A172 (cell line): ENCODE data around the gene PLEKHA4. TPM values are rescaled to one million over a fixed set of nuclear protein-coding genes. Genes with fewer than 3 reads are reported as not detected.
A peak's percentile ranks its signal among the peaks of the same experiment; 100 is the strongest.

Experiments
- DNase-seq: peaks from one replicate; pipeline ENCODE4 v3.0.0-alpha.2; 2015; ENCODE audit warnings: low spot score
- total RNA-seq: library from RNA; depleted of rRNA; stranded (reverse); fragments of >200 nt; shearing (Covaris generic); gene quantifications from 2 replicates; pipeline ENCODE4 v1.2.3, GENCODE V29; 2014

PLEKHA4 gene
- total RNA-seq, 1 experiment from 2014 or later: 1.9 TPM

DNA sequence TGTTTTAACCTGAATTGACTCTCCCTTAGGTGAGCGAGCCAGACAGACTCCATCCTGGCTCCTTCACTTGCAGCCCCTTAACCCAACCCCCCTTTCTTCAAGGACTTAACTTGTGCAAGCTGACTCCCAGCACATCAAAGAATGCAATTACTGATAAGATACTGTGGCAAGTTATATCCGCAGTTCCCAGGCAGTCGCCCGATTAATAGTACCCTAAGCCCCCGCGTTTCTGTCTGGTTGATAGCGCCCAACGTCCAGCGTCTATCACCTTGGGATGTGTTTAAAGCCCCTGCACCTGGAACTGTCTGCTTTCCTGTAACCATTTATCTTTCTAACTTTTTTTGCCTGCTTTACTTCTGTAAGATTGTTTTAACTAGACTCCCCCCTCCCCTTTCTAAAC lies 38.3 kb downstream of the PLEKHA4 start:
- DNase-seq: no peak

DNA sequence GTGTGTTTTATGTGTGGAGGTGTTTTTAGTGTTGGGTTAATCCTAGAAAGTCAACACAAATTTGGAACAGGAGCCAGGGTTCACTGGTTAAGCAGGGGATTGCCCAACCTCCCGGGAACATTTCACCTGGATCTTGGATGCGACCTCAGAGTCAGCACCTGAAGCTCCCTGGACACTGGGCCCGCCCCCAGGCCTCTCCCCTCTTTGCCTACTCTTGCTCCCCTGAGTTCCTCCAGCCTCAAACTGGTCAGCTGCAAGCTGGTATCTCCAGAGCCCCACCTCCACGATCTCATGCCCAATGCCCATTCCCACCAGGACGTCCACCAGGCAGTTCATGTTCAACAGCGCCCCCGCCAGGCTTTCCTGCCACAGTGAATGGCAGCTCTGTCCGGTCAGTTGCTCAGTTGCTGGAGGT lies 41.8 kb downstream of the PLEKHA4 start:
- no peak for DNase-seq

DNA sequence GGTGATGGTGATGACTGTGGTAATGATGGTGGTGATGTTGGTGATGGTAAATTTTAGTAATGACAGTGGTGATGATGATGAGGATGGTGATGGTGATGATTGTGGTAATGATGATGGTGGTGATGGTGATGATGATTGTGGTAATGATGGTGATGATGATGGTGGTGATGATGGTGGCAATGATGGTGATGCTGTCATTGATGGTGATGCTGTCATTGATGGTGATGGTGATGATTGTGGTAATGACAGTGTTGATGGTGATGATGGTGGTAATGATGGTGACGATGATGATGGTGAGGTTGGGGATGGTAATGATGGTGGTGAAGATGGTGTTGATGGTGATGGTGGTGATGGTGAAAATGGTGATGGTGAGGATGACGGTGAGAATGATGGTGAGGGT lies 45.9 kb downstream of the PLEKHA4 start:
- no peak for DNase-seq

DNA sequence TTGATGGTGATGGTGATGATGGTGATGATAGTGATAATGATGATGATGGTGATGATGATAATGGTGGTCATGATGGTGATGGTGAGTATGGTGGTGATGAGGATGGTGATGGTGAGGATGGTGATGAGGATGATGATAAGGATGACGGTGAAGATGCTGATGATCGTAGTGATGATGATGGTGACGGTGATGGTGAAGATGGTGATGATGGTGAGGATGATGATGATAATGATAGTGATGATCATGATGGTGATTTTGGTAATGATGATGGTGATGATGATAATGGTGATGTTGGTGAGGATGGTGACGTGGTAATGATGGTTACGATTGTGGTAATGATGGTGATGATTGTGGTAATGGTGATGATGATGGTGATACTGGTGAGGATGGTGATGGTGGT lies 46.8 kb downstream of the PLEKHA4 start:
- no peak for DNase-seq

DNA sequence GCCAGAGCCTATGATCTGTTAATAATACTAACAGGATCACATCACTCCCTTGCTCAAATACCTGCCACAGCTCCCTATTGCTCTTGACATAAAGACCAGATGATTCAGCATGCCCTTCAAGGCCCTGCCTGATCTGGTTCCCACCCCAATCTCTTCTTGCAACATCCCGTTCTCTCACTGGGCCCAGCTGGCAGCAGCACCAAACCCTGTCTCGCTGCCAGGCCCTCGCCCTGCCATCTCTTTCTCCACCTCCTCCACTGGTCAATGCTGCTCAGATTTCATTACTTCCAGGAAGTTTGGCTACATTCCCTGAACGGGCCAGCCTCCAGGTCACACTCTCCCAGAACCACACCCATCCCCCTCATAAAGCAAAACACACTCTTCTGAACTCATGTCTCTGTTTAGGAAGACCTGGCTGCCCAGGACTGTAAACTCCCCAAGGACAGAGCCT lies 49.0 kb downstream of the PLEKHA4 start:
- peak; percentile 83 for DNase-seq

DNA sequence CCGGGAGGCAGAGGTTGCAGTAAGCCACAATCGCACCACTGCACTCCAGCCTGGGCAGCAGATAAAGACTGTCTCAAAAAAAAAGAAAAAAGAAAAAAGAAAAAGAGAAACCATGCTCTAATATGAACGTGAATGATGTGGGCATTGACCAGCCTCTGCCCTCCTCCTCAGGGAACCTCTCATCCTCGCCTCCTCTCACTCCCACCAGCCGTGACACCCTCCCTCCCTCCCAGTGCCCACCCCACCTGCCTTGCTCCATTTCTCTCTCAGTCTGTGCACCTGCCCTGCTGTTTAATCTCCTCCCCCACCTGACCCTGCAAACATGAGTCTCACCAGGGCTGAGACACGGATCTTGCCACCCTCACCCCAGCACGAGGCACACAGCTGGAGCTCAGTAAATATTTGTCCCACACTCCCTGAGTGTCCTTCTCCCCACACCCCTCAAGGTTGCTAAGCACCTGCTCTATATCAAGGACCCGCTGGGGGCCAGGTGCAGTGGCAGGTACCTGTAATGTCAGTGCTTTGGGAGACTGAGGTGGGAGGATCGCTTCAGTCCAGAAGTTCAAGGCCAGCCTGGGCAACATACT lies 50.1 kb downstream of the PLEKHA4 start:
- no peak for DNase-seq

DNA sequence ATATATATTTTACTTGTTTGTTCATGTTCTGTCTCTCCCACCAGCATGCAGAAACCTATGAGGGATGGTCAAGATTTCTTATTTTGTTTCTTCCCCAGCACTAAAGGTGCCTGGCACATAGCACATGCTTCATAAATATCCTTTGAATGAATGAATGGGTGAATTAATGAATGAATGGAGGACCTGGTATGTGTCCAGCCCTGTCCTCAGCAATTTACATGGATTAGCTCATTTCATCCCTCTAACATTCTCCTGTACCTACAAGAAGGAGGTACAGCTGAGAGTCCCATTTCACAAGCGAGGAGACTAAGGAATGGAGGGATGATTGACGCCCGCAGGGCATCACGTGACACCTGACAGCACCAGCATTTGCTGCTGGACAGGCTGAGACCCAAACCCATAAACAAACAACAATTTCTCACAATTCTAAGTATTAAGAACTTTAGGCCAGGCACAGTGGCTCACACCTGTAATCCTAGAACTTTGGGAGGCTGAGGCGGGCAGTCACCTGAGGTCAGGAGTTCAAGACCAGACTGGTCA lies 50.8 kb downstream of the PLEKHA4 start:
- DNase-seq: no peak

DNA sequence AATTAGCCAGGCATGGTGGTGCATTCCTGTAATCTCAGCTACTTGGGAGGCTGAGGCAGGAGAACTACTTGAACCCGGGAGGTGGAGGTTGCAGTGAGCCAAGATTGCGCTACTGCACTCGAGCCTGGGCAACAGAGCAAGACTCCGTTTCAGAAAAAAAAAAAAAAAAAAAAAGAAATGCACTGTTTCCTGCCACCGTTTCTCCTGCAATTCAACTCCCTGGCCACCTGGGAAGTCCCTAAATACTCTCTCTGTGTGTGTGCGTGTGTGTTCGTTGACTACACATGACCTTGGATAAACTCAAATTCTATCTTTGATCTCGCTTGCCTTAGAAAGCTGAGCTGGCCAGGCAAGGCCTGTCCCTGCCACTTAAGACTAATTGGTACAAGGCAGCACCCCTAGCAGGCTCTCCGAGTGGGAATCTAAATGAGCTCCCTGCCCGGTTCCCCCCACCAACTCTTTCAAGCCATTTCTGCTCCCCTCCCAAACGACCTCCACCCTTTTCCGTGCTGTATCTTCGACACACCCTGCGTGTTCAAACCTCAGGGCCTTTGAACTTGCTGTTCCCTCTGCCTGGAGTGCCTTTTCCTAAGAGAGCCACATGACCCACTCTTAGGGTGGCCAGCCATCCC lies 52.4 kb downstream of the PLEKHA4 start:
- DNase-seq: peak; percentile 64

DNA sequence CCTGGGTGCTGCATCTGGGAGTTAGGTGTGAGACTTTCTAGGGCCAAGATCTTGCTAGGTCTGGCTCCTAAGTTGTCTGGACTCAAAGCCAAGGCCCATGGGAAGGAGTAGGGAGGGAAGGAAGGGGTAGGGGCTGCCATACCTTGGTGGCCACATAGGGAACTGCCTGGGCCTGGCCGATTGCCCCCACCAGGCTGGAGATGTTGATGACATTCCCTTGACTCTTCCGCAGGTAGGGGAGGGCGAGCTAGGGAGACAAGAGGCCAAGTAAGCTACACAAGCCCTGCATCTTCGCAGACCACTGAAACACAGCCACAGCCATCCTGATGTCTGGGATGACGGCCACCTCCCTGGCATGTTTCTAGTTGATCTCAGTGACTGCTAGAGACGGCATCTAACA lies 53.5 kb downstream of the PLEKHA4 start:
- DNase-seq: no peak

DNA sequence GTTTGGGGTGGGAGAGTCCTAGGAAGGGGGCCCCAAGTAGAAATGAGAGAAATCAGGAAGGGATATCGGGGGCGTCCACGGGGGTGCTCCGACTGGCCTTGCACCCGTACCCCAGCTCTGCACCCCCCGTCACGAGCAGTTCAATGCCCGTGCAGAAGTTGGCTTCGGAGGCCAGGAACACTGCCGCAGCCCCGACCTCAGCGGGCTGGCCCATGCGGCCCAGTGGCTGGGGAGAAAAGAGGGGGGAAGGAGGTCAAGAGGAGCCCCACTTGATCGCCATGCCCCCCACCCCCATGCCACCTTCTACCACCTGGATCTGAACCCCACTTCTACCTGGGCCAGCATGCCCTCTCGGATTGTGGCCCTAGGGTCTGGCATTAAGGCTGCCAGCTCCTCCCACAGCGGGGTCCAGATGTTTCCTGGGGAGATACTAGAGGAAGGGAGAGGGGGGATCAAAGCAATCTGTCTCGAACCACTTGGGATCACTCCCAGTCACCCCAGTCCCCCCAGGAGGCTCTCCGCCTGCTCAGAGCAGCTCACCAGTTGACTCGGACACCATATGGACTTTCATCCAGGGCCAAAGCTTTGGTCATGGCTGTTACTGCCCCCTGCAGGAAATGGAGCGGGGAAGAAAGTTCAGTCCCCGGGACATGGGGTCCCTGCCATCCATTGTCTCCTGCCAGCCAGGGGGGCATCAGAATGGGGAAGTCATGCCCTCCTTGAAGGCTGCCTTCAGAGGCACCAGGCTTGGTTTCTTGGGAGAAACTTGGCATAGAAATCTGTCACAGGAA lies 55.1 kb downstream of the PLEKHA4 start:
- DNase-seq: no peak

DNA sequence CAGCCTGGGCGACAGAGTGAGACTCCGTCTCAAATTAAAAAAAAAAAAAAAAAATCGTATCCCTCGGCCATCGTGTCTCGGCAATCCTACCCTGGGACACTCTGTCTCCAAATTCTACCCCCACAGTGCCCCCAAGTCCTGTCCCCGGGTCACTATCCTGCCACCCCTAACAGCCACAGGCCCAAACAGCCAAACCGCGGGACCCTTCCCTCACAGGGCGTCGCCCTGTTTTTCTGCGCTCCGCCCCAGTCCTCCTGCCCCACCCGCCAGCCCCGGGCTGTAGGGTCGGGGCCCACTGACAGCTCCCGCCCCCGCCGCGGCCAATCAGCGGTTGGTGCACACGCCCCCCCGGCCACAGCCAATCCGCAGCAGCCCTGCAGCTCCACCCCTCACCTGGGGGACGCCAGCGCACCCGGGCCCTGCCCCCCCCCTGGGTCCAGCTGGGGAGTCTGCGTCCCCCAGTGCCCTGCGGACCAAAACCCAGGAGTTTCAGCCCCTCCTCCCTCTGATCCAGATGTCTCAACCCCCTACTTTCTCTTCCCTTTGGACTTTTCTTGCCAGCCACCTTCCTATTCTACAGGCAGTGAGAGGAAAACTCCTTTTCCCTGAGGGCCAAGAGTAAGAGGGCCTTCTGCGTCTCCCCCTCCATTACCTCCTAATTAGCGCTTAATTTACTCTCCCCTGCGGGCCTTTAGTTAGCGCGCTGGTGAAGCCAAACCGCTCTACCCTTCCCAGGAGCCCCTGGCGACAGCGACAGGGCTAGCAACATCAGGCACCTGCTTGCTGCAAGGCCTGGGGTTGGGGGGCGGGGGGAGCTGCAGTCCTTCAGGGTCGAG lies 56.1 kb downstream of the PLEKHA4 start:
- DNase-seq: peak; percentile 36

DNA sequence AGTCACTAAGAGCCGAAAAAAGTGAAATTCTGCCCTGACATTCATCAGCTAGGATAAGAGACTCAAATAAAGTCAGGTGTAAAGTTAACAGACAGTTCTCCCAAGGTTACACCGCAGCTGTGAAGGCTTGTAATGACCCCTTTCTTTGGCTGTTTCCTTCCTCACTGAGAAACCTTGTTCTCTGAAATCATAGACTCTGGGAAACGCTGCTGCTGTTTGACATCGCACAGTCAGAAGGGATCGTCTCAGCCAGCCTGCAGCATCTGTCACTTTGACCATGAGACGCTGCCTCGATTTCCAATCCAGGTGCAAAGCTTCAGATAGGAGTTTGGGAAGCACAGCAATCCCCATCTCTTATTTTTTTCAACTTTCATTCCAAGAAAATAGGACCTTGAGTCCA lies 58.3 kb downstream of the PLEKHA4 start:
- DNase-seq: no peak

DNA sequence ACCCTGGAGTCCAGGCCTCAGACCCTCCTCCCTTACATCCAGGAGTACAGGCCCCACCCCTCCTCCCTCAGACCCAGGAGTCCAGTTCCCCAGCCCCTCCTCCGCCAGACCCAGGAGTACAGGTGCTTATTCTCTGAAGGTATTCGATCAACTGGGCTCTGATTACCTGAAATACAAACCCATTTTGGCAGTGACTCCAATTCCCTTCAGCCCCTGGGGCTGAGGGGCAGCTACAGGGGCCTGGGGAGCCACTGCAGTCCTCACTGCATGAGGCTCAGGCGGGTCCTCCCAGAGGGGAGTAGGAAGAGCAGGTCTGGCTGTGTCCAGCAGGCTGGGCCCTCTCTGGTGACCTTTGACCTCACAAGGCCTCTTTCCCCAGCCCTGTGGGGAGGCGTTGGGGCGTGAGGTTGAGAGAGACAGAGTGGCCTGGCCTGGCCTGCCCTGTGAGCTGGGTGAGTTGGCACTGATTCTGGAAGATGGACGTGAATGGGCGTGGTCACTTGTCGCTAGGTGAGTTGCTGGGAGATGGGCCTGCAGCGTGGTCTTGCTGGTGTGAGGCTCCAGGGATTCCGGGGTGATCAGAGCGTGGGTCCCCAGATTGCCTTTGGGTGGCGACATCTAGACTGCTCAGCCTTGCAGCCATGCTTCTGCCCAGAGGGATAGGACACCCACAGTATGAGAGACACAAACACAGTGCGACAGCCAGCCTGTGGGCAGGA lies 60.7 kb downstream of the PLEKHA4 start:
- DNase-seq: peak; percentile 28

DNA sequence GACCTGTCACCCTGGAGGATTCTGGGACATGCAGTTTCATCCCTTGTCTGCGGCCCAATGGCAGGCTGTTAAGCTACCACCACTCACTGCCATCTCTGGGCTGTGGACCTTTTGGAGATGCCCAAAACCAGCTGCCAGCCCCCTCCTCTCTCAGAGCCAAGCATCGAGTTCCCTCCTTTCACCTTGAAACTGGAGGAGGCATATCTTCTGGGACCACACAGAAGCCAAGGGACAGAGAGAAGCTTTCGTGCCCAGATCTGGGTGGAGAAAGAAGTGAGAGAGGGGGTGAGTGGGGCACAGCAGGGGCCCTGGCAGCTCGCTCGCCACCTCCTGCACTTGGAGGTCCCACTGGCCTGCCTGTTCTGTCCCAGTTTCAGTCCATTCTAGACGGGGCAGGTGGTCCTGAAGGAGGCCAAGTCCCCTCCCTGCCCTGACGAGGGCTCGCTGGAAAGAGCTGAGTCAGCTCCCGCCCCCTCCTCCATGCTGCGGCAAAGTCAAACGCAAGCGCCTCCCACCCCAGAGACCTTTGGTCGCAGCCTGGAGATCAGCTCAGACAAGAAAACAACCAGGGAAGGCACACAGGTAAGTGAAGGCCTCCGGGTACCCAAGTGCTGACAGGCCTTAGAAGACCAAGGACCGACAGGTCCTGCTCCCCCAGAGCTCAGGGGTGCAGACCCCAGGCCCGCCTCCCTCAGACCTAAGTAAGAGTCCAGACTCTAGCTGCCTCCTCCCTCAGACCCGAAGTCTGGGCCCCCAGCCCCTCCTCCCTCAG lies 61.4 kb downstream of the PLEKHA4 start:
- DNase-seq: peak; percentile 21

DNA sequence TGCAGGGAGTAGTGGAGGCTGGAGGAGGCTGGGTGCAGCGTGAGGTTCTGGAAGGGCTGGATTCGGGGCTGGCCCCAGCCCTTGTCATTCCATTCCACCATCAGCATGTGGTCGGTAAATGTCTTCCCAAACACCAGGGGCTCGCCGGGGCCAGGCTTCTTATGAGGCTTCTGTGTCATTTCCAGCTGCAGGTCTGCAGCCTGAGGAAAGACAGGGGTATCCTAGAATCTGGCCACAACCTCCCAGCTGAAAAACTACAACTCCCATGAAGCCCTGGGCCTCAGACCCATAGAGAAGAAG lies 61.9 kb downstream of the PLEKHA4 start:
- DNase-seq: no peak

DNA sequence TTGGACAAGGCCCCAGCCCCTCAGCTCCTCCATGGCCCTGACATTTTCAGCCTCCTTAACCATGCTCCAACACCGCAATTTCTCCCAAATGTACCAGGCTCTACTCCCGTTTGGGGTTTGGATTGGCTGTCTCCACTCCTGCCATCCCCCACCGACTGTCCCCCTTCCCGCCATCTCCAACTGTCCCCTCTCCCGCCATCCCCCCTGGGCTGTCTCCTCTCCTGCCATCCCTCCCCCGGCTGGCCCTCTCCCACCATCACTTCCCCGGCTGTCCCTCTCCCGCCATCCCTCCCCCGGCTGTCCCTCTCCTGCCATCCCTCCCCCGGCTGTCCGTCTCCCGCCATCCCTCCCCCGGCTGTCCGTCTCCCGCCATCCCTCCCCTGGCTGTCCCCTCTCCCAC lies 63.0 kb downstream of the PLEKHA4 start:
- DNase-seq: no peak

DNA sequence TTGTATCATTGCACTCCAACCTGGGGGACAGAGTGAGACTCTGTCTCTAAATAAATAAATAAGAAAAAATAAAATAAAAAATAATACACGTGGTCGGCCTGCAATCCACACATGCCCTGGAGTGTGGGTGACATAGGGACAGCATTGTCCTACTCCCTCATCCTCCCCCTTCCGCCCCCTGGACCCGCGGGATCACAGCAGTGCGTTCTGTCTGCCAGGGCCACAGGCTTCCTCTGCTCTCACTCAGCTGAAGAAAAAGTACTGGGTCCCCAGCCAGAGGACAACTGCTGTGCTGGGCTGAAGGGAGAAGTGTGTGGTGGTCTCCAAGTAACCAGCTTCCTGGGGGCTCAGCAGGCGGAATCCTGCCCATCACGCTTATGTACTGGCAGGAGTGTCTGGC lies 63.9 kb downstream of the PLEKHA4 start:
- no peak for DNase-seq

DNA sequence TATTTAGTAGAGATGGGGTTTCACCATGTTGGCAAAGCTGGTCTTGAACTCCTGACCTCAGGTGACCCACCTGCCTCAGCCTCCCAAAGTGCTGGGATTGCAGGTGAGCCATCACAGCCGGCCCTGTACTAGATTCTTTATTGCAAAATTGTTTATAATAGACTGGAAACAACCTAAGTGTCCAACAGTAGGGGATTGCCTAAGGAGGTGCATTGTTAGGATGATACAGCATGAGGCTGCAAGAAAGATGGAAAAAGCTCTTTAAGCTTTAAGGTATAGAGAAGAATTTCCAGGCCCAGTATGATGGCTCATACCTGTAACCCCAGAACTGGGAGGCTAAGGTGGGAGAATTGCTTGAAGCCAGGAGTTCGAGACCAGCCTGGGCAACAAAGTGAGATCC lies 65.8 kb downstream of the PLEKHA4 start:
- no peak for DNase-seq

DNA sequence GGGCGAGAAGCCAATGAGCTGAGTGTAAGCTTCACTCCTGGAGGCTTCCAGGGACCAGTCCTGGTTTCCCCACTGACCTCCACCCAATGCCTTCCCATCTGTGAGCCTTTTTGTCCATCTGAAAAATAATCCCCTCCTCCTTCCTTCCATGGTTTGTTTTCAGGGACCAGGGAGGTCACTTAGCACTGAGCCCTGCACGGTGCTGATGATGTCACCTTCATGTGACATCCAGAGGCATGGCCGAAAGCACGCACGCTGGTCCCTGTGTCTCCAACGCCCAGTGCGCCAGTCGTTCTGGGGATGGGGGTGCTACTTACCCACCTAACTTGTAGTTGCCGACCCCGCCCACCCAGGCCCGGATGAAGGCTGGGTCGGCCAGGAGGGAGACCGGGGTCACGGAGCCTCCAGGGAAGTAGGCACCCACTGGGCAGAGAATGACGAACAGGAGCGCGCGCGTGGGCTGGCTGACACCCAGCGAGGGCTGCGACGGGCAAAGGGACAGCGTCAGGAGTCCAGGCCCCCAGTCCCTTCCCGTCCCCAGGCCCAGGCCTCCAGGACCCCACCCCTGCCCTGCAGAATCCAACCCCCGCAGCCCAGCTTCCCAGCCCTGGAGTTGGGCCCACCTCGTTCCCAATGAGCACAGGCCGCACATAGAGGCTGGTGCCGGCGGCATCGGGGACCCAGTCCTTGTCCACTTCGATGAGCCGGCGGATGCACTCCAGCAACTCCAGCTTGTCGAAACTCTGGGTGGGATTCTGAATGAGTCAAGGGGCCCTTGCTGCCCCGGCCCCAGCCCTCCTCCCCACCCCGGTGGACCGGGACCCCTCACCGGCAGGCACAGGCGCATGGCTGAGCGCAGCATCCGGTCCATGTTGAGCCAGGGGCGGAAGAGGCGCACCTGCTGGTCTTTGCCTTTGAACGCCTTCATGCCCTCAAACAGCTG lies 68.8 kb downstream of the PLEKHA4 start:
- no peak for DNase-seq

DNA sequence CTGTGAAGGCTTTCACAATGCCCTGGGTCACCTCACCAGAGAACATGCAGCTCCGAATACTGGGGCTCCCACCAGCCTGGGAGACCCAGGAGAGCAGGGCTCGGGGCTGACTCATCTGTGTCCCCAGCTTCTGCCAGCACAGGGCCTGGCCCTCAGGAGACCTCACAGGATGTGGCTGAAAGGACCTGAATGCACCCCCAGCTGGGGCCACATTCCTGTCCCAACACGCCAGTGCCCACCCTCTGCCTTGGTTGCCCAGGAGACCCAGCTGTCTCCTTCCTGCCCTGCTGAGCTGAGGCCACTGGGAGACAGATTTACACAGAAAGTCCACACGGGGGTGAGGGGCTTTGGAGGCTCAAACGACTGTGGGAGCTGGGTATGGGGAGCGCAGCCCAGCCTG lies 69.5 kb downstream of the PLEKHA4 start:
- DNase-seq: peak; percentile 68
